Measurements from ENCODE around the gene AZU1.
A peak's percentile ranks its signal among the peaks of the same experiment; 100 is the strongest.

Gene AZU1

GRCh38 chr19:796692-797527, 30.7 kb upstream of the AZU1 start, which contains the start of gene PTBP1:
TSS of gene PTBP1 (plus strand) at chr19:797452. CDS start at chr19:797498, 46 bp downstream.
- DNase-seq (ENCODE audit: extremely low read depth in 1 of 2, low read depth in 1 of 2): peak; percentile 99 to 100

GRCh38 chr19:797528-798414, 29.9 kb upstream of the AZU1 start:
- DNase-seq (ENCODE audit: extremely low read depth in 1 of 2, low read depth in 1 of 2): peak; percentile 72 to 85

GRCh38 chr19:798415-799075, 29.1 kb upstream of the AZU1 start:
- no peak for DNase-seq (ENCODE audit: extremely low read depth in 1 of 2, low read depth in 1 of 2)

- DNase-seq (ENCODE audit: extremely low read depth in 1 of 2, low read depth in 1 of 2): no peak
These were observed 28.4 kb upstream of the AZU1 start for GRCh38 chr19:799076-799881.

GRCh38 chr19:800360-801029, 27.1 kb upstream of the AZU1 start:
- no peak for DNase-seq (ENCODE audit: extremely low read depth in 1 of 2, low read depth in 1 of 2)

- no peak for DNase-seq (ENCODE audit: extremely low read depth in 1 of 2, low read depth in 1 of 2)
These were observed 26.4 kb upstream of the AZU1 start for GRCh38 chr19:801030-801860.

GRCh38 chr19:801861-802497, 25.7 kb upstream of the AZU1 start:
- no peak for DNase-seq (ENCODE audit: extremely low read depth in 1 of 2, low read depth in 1 of 2)

GRCh38 chr19:802498-803098, 25.0 kb upstream of the AZU1 start:
- no peak for DNase-seq (ENCODE audit: extremely low read depth in 1 of 2, low read depth in 1 of 2)

- DNase-seq (ENCODE audit: extremely low read depth in 1 of 2, low read depth in 1 of 2): no peak
These were observed 24.5 kb upstream of the AZU1 start for GRCh38 chr19:803099-803561.

GRCh38 chr19:803686-804418, 23.8 kb upstream of the AZU1 start:
- DNase-seq (ENCODE audit: extremely low read depth in 1 of 2, low read depth in 1 of 2): no peak

GRCh38 chr19:804419-805165, 23.0 kb upstream of the AZU1 start:
- DNase-seq (ENCODE audit: extremely low read depth in 1 of 2, low read depth in 1 of 2): no peak

- DNase-seq (ENCODE audit: extremely low read depth in 1 of 2, low read depth in 1 of 2): no peak
These were observed 22.5 kb upstream of the AZU1 start for GRCh38 chr19:805166-805551.

- no peak for DNase-seq (ENCODE audit: extremely low read depth in 1 of 2, low read depth in 1 of 2)
These were observed 21.8 kb upstream of the AZU1 start for GRCh38 chr19:805600-806550.

- no peak for DNase-seq (ENCODE audit: extremely low read depth in 1 of 2, low read depth in 1 of 2)
These were observed 20.7 kb upstream of the AZU1 start for GRCh38 chr19:806815-807421.
